Measurements from ENCODE around the gene DRC3. TPM values are rescaled to one million over a fixed set of nuclear protein-coding genes. Genes with fewer than 3 reads are reported as not detected.
"Not testable (repeated sequence)": the region's sequence is repeated elsewhere in the genome, so short reads cannot be mapped to it uniquely, and the experiment has no call there.

The DRC3 gene
- total RNA-seq, 1 donor from 2014 or later = 1.9 TPM

GRCh38 chr17:17987187-17987896 lies 14.7 kb downstream of the DRC3 start:
- no peak for DNase-seq (ENCODE audit: low spot score)
- intact Hi-C loops (cut with DNase I) = no loop called here

GRCh38 chr17:17987901-17988300 lies 15.2 kb downstream of the DRC3 start:
- intact Hi-C loops (cut with DNase I) = no loop called here
- no peak for DNase-seq (ENCODE audit: low spot score)

DNA sequence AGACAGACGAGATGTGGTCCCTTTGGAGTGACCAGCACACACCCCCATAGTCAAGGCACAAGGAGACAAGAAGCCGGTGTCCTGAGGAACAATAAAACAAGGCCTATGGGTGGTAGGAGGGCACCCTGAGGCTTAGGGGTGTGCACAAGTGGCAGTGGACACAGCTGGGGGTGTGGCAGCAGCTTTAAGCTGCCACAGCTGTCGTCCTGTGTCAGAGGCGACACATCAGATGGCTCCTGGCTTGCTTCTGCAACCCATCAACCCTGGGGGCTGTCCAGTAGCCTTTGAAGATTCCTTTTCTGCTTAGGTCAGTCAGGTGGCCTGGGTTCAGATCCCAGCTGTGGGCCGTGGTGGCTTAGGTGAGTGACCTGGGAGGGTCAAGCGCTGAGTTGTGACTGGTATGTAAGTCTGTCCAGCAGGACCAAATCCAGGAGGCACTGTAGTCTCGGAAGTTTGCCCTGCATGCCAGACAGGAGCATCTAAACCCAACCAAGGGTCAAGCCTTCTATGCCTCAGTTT lies 15.8 kb downstream of the DRC3 start:
- intact Hi-C loops (cut with DNase I) = no loop called here

GRCh38 chr17:17989081-17989480 lies 16.4 kb downstream of the DRC3 start:
- intact Hi-C loops (cut with DNase I) = no loop called here
- no peak for DNase-seq (ENCODE audit: low spot score)

More for the DNA sequence above, 15.8 kb downstream of the DRC3 start:
- no peak for DNase-seq (ENCODE audit: low spot score)

DNA sequence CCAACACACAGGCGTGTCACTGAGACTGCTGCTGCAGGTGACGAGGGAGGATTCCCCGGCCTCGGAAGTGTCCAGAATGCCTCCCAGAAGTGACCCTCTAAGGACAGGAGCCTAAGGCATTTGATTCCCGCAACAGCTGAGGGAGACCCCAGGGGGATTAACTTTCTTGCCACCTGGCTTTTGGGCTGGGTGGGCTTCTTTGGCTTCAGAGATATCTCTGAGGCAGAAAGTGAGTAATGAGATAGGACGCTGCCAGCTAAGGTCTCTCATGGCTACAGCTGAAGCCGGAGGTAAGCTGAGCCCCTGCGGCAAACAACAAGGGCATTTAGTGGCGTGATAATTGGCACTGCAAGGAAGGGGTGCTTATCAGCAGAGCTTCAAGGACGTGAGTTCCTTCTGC lies 17.0 kb downstream of the DRC3 start:
- intact Hi-C loops (cut with DNase I) = no loop called here

GRCh38 chr17:17990282-17990681 lies 17.6 kb downstream of the DRC3 start:
- intact Hi-C loops (cut with DNase I) = no loop called here
- DNase-seq (ENCODE audit: low spot score) = no peak

More for the DNA sequence above, 17.0 kb downstream of the DRC3 start:
- DNase-seq (ENCODE audit: low spot score) = no peak

DNA sequence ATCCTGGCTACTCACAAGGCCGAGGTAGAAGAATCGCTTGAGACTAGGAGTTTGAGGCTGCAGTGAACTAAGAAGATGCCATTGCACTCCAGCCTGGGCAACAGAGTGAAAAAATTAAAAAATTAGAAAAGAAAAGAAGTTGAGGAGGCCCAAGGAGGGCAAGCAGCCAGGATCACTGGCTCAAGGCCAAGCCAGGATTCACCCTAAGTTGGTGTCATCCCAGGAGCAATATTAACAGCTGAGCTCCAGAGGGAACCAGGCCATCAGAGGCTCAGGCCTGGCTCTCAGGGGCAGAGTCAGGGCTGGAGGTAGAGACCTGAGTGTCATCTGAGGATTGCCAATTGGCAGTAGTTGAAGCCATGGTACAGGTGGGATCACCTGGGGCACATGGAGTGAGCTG lies 20.7 kb downstream of the DRC3 start:
- intact Hi-C loops (cut with DNase I) = no loop called here
- DNase-seq (ENCODE audit: low spot score) = no peak

DNA sequence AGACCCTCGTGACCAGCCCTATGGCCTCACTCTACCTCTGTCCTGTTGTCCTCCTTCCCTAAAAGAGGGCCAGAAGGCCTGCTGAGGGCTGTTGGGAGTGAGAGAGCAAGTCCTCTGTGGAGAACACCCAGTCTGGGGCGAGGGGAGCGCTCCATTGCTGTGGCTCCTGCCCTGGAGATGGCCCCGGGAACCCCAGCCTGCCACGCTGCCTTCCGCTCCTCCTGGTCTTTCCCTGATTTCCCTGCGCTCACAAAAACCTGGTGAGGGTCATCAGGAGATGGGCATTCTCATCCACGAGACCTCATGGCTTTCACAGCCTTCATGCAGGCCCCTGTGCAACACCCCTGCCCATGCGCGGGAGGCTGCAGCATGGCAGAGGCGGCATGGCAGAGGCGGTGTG lies 21.2 kb downstream of the DRC3 start:
- no peak for DNase-seq (ENCODE audit: low spot score)
- intact Hi-C loops (cut with DNase I) = loop anchor here (1.0 kb wide), 1 partner anchor 39 kb away; no protein-coding TSS in a partner anchor

DNA sequence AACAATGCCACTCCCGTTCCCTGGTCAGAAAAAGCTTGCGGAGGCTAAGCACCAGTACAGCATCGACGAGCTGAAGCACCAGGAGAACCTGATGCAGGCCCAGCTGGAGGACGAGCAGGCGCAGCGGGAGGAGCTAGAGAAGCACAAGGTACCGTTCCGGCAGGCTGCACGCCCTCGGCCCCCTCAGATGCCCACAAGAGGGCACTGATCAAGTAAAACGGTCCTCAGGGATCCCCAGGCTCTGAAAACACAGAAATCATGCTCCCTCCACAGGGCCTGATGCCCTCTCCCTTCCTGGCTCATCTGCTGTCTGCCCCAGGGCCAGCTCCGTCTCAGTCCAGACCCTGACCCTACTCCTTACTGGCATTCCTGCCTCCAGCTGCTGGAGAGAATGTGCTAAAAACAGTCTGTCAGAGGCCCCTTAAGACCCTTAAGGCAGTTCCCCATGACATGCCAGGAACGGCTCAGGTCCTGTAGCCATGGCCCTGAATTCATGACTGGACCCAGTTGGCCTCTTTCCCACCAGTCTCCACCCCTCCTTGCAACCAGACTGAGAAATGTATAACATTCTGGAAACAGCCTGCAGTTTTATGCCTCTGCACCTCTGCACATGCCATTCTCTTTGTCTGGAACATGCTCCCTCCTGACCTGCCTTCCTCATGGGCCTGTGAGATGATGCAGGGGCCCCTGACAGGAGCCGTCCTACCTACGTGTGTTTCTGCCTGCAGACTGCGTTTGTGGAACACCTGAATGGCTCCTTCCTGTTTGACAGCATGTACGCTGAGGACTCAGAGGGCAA lies 21.8 kb downstream of the DRC3 start:
- no peak for DNase-seq (ENCODE audit: low spot score)
- intact Hi-C loops (cut with DNase I) = loop anchor here (1.0 kb wide), 1 partner anchor 39 kb away; no protein-coding TSS in a partner anchor

GRCh38 chr17:17995887-17996286 lies 23.2 kb downstream of the DRC3 start:
- DNase-seq (ENCODE audit: low spot score); intact Hi-C loops (cut with DNase I): not testable (repeated sequence)

GRCh38 chr17:17998934-17999333 lies 26.3 kb downstream of the DRC3 start:
- DNase-seq (ENCODE audit: low spot score) = no peak
- intact Hi-C loops (cut with DNase I) = no loop called here

DNA sequence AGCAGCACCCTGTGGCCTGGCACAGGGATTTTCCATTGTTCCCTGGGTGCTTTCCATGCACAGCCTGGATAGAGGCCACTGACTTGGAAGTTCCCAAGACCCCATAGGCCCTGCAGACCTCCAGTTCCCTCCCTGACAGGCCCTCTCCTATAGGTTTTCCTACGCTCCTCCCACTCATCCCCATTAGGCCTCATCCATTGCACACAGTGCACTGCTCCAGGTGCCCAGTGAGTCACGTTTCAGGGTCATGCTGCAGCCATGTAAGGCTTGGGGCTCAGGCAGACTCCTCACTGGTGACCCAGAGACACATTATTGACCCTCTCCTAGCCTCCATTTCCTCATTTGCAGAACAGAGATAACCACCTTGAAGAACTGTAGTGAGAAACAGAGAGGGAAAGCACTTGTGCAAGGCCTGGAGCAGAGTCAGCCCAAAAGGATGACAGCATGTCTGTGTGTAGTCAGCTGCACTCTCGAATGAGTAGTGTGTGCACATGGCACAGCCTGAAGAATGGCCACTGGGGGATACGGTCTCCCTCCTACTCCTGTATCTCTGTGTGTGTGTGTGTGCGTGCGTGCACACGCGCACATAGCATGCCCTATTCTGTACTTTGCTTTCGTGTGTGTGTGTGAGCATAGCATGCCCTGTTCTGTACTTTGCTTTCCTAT lies 26.8 kb downstream of the DRC3 start:
- intact Hi-C loops (cut with DNase I) = no loop called here
- no peak for DNase-seq (ENCODE audit: low spot score)

GRCh38 chr17:18000030-18000408 lies 27.4 kb downstream of the DRC3 start:
- intact Hi-C loops (cut with DNase I) = no loop called here
- no peak for DNase-seq (ENCODE audit: low spot score)

DNA sequence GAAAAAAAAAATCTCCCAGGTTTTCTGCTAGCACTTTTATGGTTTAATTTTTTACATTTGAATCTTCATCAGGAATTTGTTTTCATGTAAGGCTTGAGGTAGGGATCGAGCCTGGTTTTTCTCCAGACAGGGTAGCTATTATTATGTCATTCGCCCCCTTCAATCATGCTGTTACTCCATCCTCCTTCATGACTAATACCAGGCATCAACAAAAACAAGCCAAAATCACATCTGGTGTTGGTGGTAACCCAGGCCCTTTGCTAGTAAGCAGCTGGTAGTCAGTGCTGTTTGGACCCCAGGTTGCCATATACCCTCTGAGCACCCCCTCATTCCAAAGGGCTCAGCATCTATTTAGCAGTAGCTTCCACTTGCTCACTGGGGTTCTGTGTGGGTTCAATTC lies 29.5 kb downstream of the DRC3 start:
- intact Hi-C loops (cut with DNase I) = no loop called here
- no peak for DNase-seq (ENCODE audit: low spot score)

DNA sequence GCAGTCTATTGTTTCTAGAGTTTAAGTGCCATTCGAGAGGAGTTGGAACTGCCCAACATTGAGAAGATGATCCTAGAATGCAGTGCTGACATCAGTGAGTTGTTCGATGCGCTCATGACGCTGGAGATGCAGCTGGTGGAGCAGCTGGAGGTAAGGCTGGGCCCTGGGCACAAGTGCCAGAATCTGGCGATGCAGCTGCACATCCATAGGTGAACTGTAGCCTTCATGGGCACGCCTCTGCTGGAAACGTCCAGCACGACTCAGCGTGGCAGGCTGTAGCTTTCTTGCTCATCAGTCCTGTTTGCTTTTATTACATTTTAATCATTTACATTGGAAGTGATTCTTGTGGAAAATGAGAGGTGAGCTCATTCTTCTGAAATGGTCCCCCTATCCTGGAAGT lies 31.7 kb downstream of the DRC3 start:
- no peak for DNase-seq (ENCODE audit: low spot score)
- intact Hi-C loops (cut with DNase I) = no loop called here

DNA sequence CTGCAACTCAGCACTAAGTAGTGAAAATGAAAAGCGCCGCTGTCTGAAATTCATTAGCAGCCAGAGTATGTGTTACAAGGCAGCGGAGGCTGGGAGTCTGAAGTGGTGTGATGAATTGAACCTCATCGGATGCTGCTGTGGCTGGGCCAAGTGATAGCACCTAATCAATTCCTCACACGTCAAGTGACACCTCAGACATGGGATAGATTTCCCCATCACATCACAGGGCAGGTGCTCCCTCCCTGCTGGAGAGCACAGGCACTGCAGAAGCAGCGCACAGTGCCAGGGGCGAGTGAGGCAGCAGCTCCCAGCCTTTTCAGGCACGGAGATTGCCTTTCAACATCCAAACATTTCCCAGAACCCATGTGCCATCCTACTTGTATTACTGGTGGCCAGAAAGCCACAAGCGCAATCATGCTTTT lies 32.2 kb downstream of the DRC3 start:
- DNase-seq (ENCODE audit: low spot score) = no peak
- intact Hi-C loops (cut with DNase I) = no loop called here

DNA sequence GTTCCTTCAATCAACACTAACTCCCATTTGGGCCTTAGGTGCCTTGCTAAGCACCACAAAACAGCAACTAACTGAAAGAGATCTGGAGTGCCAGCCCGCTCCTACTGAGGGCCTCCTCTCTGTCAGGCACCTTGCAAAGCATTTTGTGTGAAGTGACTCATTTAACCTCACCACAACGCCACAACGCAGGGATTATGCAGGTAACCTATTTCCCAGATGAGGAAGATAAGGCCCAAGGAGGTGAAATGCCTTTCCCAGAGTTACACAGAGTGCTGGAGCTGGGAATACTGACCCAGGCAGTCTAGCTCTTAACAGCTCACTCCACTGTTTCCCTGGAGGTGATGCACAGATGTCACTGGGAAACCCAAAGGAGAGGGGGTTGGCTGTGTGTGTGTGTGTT lies 32.8 kb downstream of the DRC3 start:
- DNase-seq (ENCODE audit: low spot score) = no peak
- intact Hi-C loops (cut with DNase I) = no loop called here

DNA sequence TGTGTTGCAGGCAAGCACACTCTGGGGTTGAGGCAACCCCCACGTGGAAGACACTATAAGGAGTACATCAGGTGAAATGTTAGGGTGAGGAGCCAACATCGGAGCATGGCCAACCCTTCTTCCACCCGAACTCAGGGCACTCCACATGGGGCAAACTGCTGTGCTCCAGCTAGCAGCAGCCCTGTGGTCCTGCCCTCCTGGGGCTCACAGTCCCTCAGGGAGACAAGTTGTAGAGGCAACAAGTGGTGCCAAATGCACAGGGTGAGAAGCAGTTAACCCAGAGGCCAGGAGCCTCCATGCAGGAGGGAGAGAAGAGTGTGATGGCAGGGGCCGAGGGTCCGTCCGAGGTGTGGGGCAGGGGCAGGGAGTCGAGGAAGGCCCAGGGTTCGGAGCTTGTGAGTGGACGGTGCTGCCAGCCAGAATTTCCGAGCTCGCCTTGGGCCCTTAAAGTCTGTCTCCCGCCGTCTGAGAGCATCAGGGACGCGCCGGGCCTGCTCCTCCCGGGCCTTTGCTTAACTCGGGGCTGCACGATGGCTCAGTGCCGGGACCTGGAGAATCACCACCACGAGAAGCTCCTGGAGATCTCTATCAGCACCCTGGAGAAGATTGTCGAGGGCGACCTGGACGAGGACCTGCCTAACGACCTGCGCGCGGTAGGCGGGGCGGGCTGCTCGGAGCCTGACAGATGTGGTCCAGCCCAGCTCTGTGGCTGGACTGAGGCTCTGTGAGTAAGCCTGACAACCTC lies 34.0 kb downstream of the DRC3 start:
- intact Hi-C loops (cut with DNase I) = no loop called here
- DNase-seq (ENCODE audit: low spot score) = no peak

DNA sequence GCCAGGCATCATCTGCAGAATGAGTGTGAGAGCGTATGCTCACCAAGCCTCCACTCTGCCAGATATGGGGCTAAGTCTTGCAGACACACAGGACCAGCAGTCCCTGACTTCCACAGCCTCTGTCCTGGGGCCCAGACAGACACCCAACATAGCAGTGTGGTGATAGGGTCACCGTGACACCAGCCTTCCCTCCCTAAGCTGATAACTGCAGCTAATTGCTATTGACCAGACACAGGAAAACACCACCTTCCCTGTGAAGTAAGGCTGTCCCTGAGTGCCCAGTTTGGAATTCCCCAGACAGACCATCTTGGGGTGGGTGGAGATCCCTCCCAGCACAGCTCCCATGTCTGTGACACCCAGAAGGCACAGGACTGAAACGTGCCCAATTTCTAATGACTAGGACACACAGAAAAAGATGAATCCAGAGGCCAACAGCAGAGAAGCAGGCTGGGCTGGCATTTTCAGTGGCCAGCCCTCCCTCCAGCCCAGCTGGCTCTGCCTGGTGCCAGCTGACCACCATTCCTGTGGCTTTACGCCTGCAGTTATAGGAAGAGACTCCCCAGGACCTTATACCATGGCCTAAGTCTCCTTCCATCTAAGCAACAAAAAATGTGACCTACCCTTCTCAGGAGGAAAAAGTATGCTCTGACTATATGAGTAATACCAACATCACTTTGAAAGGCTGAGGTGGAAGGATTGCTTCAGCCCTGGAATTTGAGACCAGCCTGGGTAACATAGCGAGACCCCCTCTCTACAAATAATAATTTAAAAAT lies 36.0 kb downstream of the DRC3 start:
- no peak for DNase-seq (ENCODE audit: low spot score)
- intact Hi-C loops (cut with DNase I) = no loop called here
